Central memory CD8-positive, alpha-beta T cell (primary cell): ENCODE data around the gene TSHZ3.

ENCODE experiments used
- ATAC-seq: fragments of 150-1000 bp; cut with Tn5 transposase; replicated peaks from 2 replicates; pipeline ENCODE4 v1.10.0; 2022; ENCODE audit warnings: mild to moderate bottlenecking, moderate FRiP score, moderate number of reproducible peaks; ENCODE audit not compliant: poor library complexity, severe bottlenecking; ENCODE audit errors: extremely low read depth
- DNase-seq, 2 donors: peaks; one replicate each; pipeline ENCODE4 v3.0.0; 2021; ENCODE audit warnings: low spot score in 2 of 2
- H3K27ac Mint-ChIP-seq: one replicate; pipeline ENCODE4 v1.8.0; 2022; ENCODE audit warnings: low read depth, mild to moderate bottlenecking, moderate library complexity, mixed read lengths
- H3K27me3 Mint-ChIP-seq: one replicate; pipeline ENCODE4 v1.8.0; 2022; ENCODE audit warnings: mixed read lengths
- H3K36me3 Mint-ChIP-seq: one replicate; pipeline ENCODE4 v1.8.0; 2022; ENCODE audit warnings: mild to moderate bottlenecking, moderate library complexity, mixed read lengths; ENCODE audit not compliant: insufficient read depth
- H3K4me1 Mint-ChIP-seq: one replicate; pipeline ENCODE4 v1.8.0; 2022; ENCODE audit warnings: mixed read lengths
- H3K4me3 Mint-ChIP-seq: one replicate; pipeline ENCODE4 v1.8.0; 2022; ENCODE audit warnings: mild to moderate bottlenecking, moderate library complexity, mixed read lengths
- H3K9me3 Mint-ChIP-seq: one replicate; pipeline ENCODE4 v1.8.0; 2022; ENCODE audit warnings: mixed read lengths

The TSHZ3 gene

DNA sequence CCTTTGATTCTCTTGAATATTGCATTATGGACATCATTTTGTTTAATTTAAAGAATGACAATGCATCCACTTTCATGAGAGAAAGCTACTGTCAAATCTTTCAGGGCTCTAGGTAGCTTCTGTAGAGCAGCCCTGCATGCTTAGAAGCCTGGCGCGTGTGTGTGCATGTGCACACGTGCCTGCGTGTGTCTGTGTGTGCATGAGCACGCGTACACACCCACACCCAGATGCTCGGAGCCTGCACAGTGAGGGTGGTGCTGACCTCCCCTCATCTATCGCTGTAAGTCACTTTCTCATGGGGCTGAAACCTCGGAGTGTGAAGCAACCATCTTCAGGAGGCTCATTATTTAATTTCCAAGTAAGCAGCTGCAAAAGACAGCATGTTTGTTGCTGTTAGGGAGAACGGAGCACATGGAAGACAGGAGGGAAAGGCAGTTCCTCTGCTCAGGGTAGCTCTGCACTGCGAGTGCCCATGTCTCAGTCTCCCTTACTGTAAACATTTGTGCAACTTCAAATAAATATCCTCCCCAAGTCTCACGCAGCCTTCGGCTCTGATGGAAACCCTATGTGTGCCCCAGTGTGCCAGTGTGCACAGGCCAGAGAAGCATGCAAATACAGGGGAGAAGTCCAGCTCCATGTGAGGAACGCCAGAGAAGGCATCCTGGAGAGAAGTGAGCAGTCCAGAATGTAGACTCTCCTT lies 22.8 kb downstream of the TSHZ3 start:
- peaks cover 9% of the 10 kb centered on the region for H3K27me3 Mint-ChIP-seq
- no peak for DNase-seq
- no peak overlapping the region for H3K27ac Mint-ChIP-seq
- no peak for ATAC-seq
- peaks cover under 1% of the 10 kb centered on the region for H3K36me3 Mint-ChIP-seq
- no peak overlapping the region for H3K4me3 Mint-ChIP-seq
- H3K9me3 Mint-ChIP-seq = no peaks in the 10 kb centered on the region
- H3K4me1 Mint-ChIP-seq = no peaks in the 10 kb centered on the region

DNA sequence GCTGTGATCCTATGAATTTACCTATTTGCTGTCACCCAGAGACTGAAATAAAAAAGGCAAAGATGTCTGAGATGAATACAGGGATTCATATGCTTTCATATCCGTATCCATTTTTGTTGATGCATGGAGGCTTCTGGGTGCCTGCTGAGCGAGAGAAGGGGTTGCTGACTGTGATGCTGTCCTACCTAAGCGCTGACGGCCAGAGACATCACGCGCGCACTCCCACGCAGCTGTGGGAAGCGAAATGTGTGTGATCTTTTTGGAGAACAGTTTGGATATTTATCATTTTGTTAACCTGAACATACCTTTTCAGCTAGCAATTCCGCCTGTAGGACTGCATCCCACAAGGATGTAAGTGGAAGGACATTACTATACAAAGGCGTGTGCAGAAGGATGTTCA lies 23.9 kb downstream of the TSHZ3 start:
- Mint-ChIP-seq H3K27me3 (peaks cover 19% of the 10 kb centered on the region), H3K36me3 (no peaks in the 10 kb centered on the region), H3K4me1 (no peaks in the 10 kb centered on the region), H3K9me3 (no peaks in the 10 kb centered on the region), H3K27ac (no peak overlapping the region), H3K4me3 (no peak overlapping the region)
- ATAC-seq (no peak), DNase-seq (no peak)

DNA sequence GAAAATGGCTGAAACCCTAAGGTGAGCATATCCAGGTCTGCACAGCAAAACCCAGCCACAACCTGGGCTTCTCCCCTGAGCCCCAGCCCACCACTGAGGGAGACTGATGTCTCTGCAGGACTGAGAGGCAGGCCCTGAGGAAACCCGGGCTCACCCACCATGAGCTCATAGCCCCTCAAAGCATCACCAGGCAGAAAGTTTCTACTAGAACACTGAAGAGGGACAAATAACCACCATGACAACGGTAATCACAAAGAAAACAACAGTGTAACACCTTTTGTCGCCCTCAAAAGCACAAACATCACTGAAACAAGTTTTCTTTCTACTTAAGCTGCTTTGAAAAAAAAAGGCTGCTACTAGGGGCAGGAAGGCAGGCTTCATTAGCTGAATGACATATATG lies 29.8 kb downstream of the TSHZ3 start:
- H3K27me3 Mint-ChIP-seq = peaks cover 63% of the 10 kb centered on the region
- H3K27ac Mint-ChIP-seq = no peak overlapping the region
- no peaks in the 10 kb centered on the region for H3K36me3 Mint-ChIP-seq
- ATAC-seq (no peak), DNase-seq (no peak)
- no peaks in the 10 kb centered on the region for H3K9me3 Mint-ChIP-seq
- H3K4me1 Mint-ChIP-seq = no peaks in the 10 kb centered on the region
- H3K4me3 Mint-ChIP-seq = no peak overlapping the region

DNA sequence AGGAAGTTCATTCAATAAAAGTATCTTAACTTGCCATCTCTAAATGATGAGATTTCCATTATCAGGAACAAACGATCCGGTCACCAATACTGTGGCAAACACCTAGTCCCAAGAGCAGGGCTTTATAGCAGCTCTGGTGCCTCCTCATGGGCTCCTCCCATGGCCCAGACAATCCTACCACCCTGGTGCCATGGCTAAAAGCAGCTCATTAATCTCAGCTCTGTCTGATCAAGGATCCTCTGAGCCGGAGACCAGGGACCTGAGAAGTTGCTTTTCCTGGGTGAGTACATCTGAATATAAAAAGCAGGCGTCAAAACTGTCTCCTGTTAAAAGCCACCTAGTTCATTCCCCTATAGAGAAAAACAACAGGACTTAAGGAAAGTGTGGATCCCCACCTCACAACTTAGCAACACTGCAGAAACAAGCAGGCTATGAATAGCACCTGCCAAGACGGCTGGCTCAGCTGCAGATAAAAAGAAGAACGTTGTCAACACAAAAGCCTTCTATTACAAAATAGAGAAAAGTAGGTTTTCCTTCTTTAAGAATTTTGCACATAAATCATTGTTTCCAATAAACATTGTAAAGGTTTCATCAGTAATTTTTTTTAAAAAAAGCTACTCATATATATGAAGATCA lies 30.3 kb downstream of the TSHZ3 start:
- DNase-seq (no peak), ATAC-seq (no peak)
- H3K9me3 Mint-ChIP-seq = no peaks in the 10 kb centered on the region
- H3K4me1 Mint-ChIP-seq = no peaks in the 10 kb centered on the region
- peaks cover 69% of the 10 kb centered on the region for H3K27me3 Mint-ChIP-seq
- no peaks in the 10 kb centered on the region for H3K36me3 Mint-ChIP-seq
- H3K4me3 Mint-ChIP-seq = no peak overlapping the region
- no peak overlapping the region for H3K27ac Mint-ChIP-seq

DNA sequence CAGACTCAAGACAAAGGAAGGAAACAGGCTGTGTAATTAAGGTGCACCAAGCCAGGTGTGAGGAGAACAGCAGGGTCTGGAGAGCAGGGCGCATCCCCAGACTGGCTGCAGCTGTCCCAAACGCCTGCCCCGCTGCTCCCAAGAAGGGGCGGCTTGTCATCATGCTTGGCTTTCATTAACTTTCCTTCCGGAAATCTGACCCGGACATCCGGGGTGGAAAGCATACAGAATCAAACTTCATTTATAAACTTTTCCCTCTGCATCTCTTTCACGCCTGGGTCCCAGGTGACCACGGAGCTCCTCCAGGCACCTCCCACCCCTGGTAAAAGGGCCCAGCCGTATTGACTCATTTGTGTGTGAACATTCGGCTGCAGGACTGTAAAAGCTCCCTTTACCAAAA lies 31.7 kb downstream of the TSHZ3 start:
- no peaks in the 10 kb centered on the region for H3K36me3 Mint-ChIP-seq
- H3K27ac Mint-ChIP-seq = no peak overlapping the region
- ATAC-seq = no peak

DNA sequence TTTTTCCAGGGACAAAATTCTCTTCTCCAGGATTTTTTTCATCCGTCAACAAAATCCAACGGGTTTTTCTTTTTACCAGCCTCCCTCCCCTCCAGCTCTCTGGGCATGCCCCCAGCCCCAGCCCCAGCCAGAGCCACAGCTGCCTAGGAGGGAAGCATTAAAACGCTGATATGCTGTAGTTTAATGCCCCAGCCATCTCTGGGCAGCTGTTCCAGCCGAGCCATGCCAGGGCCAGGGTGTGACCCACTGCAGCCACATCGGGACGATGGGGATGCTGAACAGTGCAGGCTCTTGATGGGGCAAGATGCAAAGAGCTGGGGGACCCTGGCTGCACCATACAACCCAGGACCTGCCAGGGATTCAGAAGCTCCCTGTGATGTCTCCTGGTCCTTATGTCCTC lies 32.1 kb downstream of the TSHZ3 start:
- Mint-ChIP-seq H3K4me1 (no peaks in the 10 kb centered on the region), H3K36me3 (no peaks in the 10 kb centered on the region), H3K4me3 (no peak overlapping the region), H3K27ac (no peak overlapping the region), H3K9me3 (no peaks in the 10 kb centered on the region), H3K27me3 (peaks cover 73% of the 10 kb centered on the region)
- DNase-seq (no peak), ATAC-seq (no peak)

More for the DNA sequence above, 31.7 kb downstream of the TSHZ3 start:
- Mint-ChIP-seq H3K9me3 (no peaks in the 10 kb centered on the region), H3K4me3 (no peak overlapping the region), H3K4me1 (no peaks in the 10 kb centered on the region), H3K27me3 (peaks cover 72% of the 10 kb centered on the region)
- DNase-seq = no peak

DNA sequence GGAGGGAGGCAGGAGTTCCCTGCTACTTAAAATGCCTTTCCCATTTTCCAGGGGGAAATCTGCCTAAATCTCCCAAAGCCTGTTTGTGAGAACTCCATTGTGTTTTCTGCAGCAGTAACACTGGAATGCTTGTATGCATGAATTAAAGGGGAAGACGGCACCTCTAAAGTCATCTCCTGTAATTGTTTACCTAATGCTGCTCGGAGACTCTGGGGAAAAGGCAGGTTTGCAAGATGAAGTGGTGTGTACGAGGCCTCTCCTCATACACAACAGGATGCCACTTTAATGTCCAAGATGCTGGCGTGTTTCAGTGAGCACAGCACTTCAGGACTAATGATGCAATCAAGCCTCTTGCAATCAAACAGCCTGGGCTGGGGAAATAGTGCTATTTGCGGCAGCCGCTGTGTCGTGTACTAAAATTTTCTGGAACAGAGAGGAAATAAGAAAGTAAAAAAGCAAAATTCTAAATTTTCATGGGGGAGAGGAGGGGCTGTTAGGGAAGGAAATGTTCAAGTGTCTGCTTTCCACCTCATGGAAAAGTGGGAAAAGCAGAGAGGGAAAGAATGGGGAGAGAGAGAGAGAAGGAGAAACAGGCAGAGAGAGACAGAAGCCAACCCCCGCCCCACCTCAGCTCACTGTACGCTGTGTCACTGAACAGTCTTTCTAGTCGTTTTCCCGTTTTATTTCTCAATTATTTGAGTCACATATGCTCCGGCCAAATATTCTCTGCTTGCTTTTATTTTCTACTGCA lies 32.9 kb downstream of the TSHZ3 start:
- Mint-ChIP-seq H3K9me3 (no peaks in the 10 kb centered on the region), H3K4me1 (no peaks in the 10 kb centered on the region), H3K27me3 (peaks cover 73% of the 10 kb centered on the region), H3K36me3 (no peaks in the 10 kb centered on the region), H3K4me3 (no peak overlapping the region), H3K27ac (no peak overlapping the region)
- no peak for ATAC-seq
- no peak for DNase-seq

DNA sequence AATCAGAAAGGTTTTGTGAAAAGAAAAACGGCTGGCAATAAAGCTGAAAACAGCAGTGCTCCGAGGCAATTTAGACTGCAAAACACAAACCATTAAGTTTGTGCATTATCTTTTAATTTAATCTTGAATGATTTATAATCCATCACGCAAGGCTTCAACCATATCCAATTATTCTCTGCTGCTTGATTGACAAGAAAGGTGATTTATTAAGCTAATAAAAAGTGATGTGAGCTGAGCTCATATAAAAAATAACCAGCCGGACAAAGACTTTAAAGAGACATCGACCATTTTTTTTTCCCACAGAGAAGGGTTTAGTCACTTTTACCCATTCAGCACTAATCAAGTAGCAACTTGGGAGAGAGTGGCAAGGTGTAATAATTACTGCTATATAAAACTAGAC lies 33.6 kb downstream of the TSHZ3 start:
- H3K4me1 Mint-ChIP-seq = no peaks in the 10 kb centered on the region
- no peak for ATAC-seq
- H3K9me3 Mint-ChIP-seq = no peaks in the 10 kb centered on the region
- H3K27ac Mint-ChIP-seq = no peak overlapping the region
- no peak for DNase-seq
- H3K36me3 Mint-ChIP-seq = no peaks in the 10 kb centered on the region
- H3K27me3 Mint-ChIP-seq = peaks cover 68% of the 10 kb centered on the region
- no peak overlapping the region for H3K4me3 Mint-ChIP-seq

DNA sequence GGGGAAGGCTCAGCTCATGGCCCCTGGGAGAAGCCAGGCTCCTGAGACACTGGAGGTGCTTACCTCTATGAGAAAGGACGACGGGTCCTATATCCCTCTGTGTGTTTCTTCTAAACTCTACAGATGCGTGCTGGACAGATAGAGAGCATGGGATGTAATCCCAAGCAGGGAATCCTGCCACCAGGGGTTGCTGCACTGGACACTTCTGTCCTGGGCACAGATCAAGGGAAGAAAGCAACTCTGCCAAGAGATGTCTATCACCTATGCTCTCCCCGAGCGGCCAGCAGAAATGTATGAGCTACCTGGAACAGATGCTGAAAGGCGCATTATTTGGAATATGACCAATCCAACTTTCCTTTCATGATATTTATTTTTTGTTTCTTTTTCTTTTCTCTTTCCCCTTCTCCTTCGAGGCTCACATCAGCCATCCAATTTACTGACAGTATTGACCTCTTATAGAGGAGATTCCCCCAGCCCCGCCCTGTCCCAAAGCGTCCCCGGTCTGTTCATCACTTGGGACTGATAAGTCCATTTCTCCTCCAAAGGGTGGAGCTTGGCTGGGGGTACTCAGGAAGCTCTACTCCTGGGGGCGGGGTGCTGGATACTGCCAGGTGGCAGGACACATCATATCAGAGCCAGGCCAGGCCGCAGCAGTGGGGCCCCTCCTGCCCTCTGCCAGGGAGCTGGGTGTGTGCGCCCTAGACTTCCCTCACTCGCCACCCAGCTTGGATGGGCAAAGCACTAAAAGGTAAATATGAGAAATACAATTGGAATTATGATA lies 34.2 kb downstream of the TSHZ3 start:
- Mint-ChIP-seq H3K4me1 (no peaks in the 10 kb centered on the region), H3K27ac (no peak overlapping the region), H3K36me3 (no peaks in the 10 kb centered on the region), H3K9me3 (no peaks in the 10 kb centered on the region), H3K27me3 (peaks cover 66% of the 10 kb centered on the region), H3K4me3 (no peak overlapping the region)
- DNase-seq = no peak
- no peak for ATAC-seq

DNA sequence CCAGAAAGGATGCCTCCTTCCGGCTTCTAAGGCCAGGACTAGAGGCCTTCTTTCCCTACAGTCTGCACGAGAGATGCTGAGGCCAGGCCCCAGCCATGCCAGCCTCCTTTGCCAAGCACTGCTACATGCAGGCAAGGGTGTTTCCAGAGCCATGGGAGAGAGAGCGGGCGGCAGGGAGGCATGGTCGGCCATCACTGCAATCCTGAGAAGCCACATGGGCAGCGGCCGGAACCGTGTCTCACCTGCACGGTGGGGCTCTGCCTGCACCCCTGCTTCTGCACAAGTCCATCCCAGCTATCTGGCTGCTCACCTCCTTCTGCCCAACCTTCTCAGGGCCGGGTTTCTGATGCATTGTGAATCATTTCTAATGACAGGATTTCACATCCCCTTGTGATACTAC lies 35.1 kb downstream of the TSHZ3 start:
- no peak for ATAC-seq
- Mint-ChIP-seq H3K4me3 (no peak overlapping the region), H3K27ac (no peak overlapping the region), H3K9me3 (no peaks in the 10 kb centered on the region), H3K36me3 (no peaks in the 10 kb centered on the region), H3K4me1 (no peaks in the 10 kb centered on the region), H3K27me3 (peaks cover 67% of the 10 kb centered on the region)
- DNase-seq = no peak

DNA sequence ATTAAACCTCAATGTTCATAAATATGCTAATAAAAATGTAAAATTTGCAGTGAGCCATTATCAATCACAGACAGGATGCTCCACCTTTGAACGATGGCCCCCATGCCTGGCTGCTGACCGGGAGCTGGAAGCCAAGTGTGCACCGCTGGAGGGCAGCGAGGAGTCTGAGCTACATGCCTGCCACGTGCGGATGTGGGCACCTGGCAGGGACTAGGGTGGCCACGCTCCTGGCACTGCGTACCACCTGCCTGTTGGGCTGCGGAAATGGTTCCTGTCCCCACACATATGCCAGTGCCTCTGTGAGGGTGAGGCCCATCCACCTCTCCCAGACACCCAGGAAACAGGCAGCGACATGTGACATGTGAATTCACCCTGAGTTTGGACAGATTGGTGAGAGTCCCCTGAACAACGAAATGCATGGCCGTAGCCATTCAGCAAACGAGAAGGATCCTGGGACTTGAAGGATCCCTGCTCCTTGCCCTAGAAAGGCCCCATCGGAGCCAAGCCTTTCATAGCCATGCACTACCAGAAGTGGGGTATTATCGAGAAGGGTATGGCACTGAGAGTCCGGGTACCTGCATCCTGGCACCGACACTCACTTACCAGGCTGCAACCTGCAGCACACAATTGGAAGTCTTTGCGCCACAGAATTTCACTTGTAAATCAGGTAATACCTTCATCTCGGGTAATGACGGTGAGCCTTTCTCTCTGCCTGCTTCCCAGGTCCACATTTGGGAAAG lies 35.8 kb downstream of the TSHZ3 start:
- H3K4me3 Mint-ChIP-seq = no peak overlapping the region
- H3K4me1 Mint-ChIP-seq = no peaks in the 10 kb centered on the region
- peaks cover 74% of the 10 kb centered on the region for H3K27me3 Mint-ChIP-seq
- H3K27ac Mint-ChIP-seq = no peak overlapping the region
- no peak for DNase-seq
- ATAC-seq = no peak
- no peaks in the 10 kb centered on the region for H3K36me3 Mint-ChIP-seq
- no peaks in the 10 kb centered on the region for H3K9me3 Mint-ChIP-seq

DNA sequence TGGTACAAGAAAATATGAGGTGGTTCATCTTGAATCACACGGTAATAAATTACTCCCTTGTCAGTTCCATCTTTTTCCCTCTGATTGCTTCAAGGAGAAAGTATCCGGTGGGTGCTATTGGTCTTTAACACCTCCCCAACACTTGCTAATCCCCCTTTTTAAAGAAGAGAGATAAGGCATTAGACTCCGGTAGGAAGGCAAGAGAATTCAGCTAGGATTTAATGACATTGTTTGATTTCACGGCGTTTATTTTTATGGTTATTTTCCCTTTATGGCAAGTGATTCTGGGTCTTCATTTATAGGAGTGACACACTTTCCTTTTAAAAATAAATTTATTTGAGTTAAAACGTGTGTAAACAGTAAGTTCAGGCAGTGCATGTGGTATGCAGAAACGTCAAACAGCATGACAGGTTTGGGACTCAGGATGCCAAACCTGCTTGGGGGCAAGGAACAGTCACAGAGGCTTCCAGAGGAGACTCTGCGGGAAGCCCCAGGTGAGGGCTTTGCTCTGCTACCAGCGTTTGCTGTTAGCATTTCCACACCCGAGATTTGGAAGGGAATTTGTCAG lies 36.5 kb downstream of the TSHZ3 start:
- Mint-ChIP-seq H3K27ac (no peak overlapping the region), H3K27me3 (peaks cover 77% of the 10 kb centered on the region), H3K9me3 (no peaks in the 10 kb centered on the region), H3K4me3 (no peak overlapping the region), H3K4me1 (no peaks in the 10 kb centered on the region), H3K36me3 (no peaks in the 10 kb centered on the region)
- no peak for DNase-seq
- ATAC-seq = no peak
